HepG2 (cell line): ENCODE data around the gene GDF15. TPM values are rescaled to one million over a fixed set of nuclear protein-coding genes. Genes with fewer than 3 reads are reported as not detected.

Experiments
- ATAD3A ChIP-seq: sonication (generic); formaldehyde crosslinking; IDR thresholded peaks from 2 replicates; pipeline ENCODE4 v1.4.0; 2020; ENCODE audit warnings: missing genetic modification reagents
- CAMTA2 ChIP-seq: sonication (generic); formaldehyde crosslinking; IDR thresholded peaks from 2 replicates; pipeline ENCODE4 v1.4.0; 2020; ENCODE audit warnings: mild to moderate bottlenecking, missing genetic modification reagents, borderline replicate concordance
- HIVEP1 ChIP-seq: sonication (generic); formaldehyde crosslinking; IDR thresholded peaks from 2 replicates; pipeline ENCODE4 v1.4.0; 2020; ENCODE audit warnings: mild to moderate bottlenecking, missing genetic modification reagents
- LCORL ChIP-seq, 2 experiments: fragments of 450-650 bp in 1 of 2; sonication (generic) in 1 of 2; formaldehyde crosslinking in 1 of 2; IDR thresholded peaks; 2 replicates each; pipeline versions ENCODE4 v1.5.0 to v1.6.1; 2017 to 2020; ENCODE audit warnings: antibody characterized with exemption in 1 of 2, missing genetic modification reagents in 1 of 2
- MTA1 ChIP-seq: sonication (generic); formaldehyde crosslinking; IDR thresholded peaks from 2 replicates; pipeline ENCODE4 v1.4.0; 2020; ENCODE audit warnings: missing genetic modification reagents, mild to moderate bottlenecking, borderline replicate concordance
- PITX1 ChIP-seq: sonication (generic); formaldehyde crosslinking; IDR thresholded peaks from 2 replicates; pipeline ENCODE4 v1.5.1; 2020; ENCODE audit warnings: mild to moderate bottlenecking, missing genetic modification reagents
- POLR2G ChIP-seq: fragments of 200-400 bp; formaldehyde crosslinking; IDR thresholded peaks from 2 replicates; pipeline ENCODE4 v1.6.1; 2018; ENCODE audit warnings: mild to moderate bottlenecking, low read depth, low read length, moderate library complexity
- RARG ChIP-seq: sonication (generic); formaldehyde crosslinking; IDR thresholded peaks from 2 replicates; pipeline ENCODE4 v1.4.0; 2020; ENCODE audit warnings: low read depth, mild to moderate bottlenecking, missing genetic modification reagents
- ZNF337 ChIP-seq: sonication (generic); formaldehyde crosslinking; IDR thresholded peaks from 2 replicates; pipeline ENCODE4 v1.5.1; 2020; ENCODE audit warnings: missing genetic modification reagents, low read depth, mild to moderate bottlenecking, borderline replicate concordance
- polyA plus RNA-seq, 8 experiments: library from polyadenylated mRNA; depleted of rRNA in 3 of 8; stranded (reverse) in 7 of 8; unstranded in 1 of 8; fragments of >200 nt; fragmentation: Illumina TruSeq in 4 of 8; extraction: Trizol in 4 of 8; gene quantifications; 2 replicates each; pipeline versions ENCODE4 v1.2.1 to v1.2.3, GENCODE V29; 2011 to 2016; ENCODE audit warnings: low read depth in 4 of 8, missing spikeins in 1 of 8, mixed read lengths in 1 of 8; ENCODE audit not compliant: insufficient read depth in 1 of 8
- total RNA-seq, 5 experiments: library from RNA; depleted of rRNA; stranded (reverse); fragments of >200 nt; fragmentation: Illumina TruSeq; extraction: Trizol; gene quantifications; 2 replicates each; pipeline ENCODE4 v1.2.3, GENCODE V29; 2016; ENCODE audit warnings: low read depth in 1 of 5
- TF ChIP-seq, protein P1 (sequence below): sonication (generic); formaldehyde crosslinking; IDR thresholded peaks from 2 replicates; pipeline ENCODE4 v1.5.0; 2020; ENCODE audit warnings: missing genetic modification reagents
- TF ChIP-seq, protein P2 (sequence below): sonication (generic); formaldehyde crosslinking; IDR thresholded peaks from 2 replicates; pipeline ENCODE4 v1.8.0; 2022; ENCODE audit warnings: mild to moderate bottlenecking, missing genetic modification reagents; ENCODE audit not compliant: insufficient replicate concordance
- TF ChIP-seq, protein P3 (sequence below): IDR thresholded peaks from 2 replicates; pipeline ENCODE4 v1.6.1; 2016; ENCODE audit warnings: missing genetic modification reagents, missing compliant biosample characterization
- TF ChIP-seq, protein P4 (sequence below): sonication (generic); formaldehyde crosslinking; IDR thresholded peaks from 2 replicates; pipeline ENCODE4 v1.5.0; 2020; ENCODE audit warnings: missing genetic modification reagents
- TF ChIP-seq, protein P5 (sequence below): sonication (generic); formaldehyde crosslinking; IDR thresholded peaks from 2 replicates; pipeline ENCODE4 v1.8.1; 2023; ENCODE audit warnings: missing genetic modification reagents, inconsistent platforms, borderline replicate concordance
- TF ChIP-seq, protein P6 (sequence below): sonication (generic); formaldehyde crosslinking; IDR thresholded peaks from 2 replicates; pipeline ENCODE4 v1.9.0; 2021; ENCODE audit warnings: missing genetic modification reagents, mild to moderate bottlenecking, borderline replicate concordance
- TF ChIP-seq, protein P7 (sequence below): sonication (generic); formaldehyde crosslinking; IDR thresholded peaks from 2 replicates; pipeline ENCODE4 v1.4.0; 2020; ENCODE audit warnings: mild to moderate bottlenecking, missing genetic modification reagents

The GDF15 gene
- total and polyA plus RNA-seq, 2 of the 13 experiments (the other 11 are each of a cell fraction or from before 2014, with no cell fraction given), result 146 to 422 TPM

DNA sequence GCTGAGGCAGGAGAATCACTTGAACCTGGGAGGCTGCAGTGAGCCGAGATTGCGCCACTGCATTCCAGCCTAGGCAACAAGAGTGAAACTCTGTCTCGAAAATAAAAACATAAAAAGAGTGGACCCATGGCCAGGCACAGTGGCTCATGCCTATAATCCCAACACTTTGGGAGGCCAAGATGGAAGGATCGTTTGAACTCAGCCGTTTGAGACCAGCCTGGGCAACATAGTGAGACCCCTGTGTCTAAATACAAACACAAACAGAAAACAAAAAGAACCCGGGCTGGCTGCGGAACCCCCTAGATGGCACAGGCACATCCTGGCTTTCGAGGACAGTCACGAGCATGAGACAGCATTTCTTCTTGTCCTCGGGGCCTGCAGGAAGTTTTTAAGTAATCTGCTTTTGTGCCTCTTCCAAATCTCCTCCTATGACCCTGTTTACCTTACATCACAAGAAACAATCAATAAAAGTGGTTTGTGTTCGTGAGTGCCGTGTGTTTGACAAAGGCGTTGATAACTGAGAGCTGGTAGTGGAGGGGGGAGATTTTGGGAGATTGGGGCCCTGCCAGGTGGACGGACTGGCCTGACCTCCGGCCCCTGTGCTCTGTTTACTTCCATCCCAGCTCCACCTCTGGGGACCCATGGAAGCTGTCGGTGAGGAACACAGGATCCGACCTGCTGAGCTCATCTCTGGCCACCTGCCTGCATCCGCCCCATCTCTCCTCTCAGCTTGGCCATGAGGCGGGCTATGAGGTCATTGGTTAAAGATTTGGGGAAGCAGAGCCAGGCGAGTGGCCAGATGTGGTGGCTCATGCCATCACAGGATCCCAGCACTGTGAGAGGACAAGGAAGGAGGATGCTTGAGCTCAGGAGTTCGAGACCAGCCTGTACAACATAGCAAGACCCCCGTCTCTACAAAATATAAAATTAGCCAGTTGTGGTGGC is 5.9 kb upstream of the GDF15 start (continued):
- TF ChIP-seq, protein P1, sequence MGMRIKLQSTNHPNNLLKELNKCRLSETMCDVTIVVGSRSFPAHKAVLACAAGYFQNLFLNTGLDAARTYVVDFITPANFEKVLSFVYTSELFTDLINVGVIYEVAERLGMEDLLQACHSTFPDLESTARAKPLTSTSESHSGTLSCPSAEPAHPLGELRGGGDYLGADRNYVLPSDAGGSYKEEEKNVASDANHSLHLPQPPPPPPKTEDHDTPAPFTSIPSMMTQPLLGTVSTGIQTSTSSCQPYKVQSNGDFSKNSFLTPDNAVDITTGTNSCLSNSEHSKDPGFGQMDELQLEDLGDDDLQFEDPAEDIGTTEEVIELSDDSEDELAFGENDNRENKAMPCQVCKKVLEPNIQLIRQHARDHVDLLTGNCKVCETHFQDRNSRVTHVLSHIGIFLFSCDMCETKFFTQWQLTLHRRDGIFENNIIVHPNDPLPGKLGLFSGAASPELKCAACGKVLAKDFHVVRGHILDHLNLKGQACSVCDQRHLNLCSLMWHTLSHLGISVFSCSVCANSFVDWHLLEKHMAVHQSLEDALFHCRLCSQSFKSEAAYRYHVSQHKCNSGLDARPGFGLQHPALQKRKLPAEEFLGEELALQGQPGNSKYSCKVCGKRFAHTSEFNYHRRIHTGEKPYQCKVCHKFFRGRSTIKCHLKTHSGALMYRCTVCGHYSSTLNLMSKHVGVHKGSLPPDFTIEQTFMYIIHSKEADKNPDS (CRISPR knock-in tag), result no peak
- TF ChIP-seq ATAD3A (CRISPR knock-in tag), result no peak
- TF ChIP-seq, protein P2, sequence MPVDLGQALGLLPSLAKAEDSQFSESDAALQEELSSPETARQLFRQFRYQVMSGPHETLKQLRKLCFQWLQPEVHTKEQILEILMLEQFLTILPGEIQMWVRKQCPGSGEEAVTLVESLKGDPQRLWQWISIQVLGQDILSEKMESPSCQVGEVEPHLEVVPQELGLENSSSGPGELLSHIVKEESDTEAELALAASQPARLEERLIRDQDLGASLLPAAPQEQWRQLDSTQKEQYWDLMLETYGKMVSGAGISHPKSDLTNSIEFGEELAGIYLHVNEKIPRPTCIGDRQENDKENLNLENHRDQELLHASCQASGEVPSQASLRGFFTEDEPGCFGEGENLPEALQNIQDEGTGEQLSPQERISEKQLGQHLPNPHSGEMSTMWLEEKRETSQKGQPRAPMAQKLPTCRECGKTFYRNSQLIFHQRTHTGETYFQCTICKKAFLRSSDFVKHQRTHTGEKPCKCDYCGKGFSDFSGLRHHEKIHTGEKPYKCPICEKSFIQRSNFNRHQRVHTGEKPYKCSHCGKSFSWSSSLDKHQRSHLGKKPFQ, result peak; percentile 23
- TF ChIP-seq MTA1 (CRISPR knock-in tag), result peak; percentile 95
- TF ChIP-seq, protein P3, sequence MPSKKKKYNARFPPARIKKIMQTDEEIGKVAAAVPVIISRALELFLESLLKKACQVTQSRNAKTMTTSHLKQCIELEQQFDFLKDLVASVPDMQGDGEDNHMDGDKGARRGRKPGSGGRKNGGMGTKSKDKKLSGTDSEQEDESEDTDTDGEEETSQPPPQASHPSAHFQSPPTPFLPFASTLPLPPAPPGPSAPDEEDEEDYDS, result peak; percentile 71
- TF ChIP-seq CAMTA2 (CRISPR knock-in tag), result no peak
- peak; percentile 85; the same call in 1 of the 2 replicates for TF ChIP-seq ZNF337 (CRISPR knock-in tag)
- TF ChIP-seq HIVEP1 (CRISPR knock-in tag), result peak; percentile 88
- TF ChIP-seq, protein P4, sequence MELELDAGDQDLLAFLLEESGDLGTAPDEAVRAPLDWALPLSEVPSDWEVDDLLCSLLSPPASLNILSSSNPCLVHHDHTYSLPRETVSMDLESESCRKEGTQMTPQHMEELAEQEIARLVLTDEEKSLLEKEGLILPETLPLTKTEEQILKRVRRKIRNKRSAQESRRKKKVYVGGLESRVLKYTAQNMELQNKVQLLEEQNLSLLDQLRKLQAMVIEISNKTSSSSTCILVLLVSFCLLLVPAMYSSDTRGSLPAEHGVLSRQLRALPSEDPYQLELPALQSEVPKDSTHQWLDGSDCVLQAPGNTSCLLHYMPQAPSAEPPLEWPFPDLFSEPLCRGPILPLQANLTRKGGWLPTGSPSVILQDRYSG, result no peak
- TF ChIP-seq, protein P5, sequence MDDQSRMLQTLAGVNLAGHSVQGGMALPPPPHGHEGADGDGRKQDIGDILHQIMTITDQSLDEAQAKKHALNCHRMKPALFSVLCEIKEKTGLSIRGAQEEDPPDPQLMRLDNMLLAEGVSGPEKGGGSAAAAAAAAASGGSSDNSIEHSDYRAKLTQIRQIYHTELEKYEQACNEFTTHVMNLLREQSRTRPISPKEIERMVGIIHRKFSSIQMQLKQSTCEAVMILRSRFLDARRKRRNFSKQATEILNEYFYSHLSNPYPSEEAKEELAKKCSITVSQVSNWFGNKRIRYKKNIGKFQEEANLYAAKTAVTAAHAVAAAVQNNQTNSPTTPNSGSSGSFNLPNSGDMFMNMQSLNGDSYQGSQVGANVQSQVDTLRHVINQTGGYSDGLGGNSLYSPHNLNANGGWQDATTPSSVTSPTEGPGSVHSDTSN, result no peak
- TF ChIP-seq, protein P6, sequence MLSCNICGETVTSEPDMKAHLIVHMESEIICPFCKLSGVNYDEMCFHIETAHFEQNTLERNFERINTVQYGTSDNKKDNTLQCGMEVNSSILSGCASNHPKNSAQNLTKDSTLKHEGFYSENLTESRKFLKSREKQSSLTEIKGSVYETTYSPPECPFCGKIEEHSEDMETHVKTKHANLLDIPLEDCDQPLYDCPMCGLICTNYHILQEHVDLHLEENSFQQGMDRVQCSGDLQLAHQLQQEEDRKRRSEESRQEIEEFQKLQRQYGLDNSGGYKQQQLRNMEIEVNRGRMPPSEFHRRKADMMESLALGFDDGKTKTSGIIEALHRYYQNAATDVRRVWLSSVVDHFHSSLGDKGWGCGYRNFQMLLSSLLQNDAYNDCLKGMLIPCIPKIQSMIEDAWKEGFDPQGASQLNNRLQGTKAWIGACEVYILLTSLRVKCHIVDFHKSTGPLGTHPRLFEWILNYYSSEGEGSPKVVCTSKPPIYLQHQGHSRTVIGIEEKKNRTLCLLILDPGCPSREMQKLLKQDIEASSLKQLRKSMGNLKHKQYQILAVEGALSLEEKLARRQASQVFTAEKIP (CRISPR knock-in tag), result no peak
- TF ChIP-seq LCORL (IDR thresholded peaks at IDR 0.05), result peak; percentile 100
- peak; percentile 100 for TF ChIP-seq LCORL (CRISPR knock-in tag; IDR thresholded peaks at IDR 0.05)
- no peak for TF ChIP-seq RARG (CRISPR knock-in tag)
- TF ChIP-seq PITX1, result peak; percentile 97
- TF ChIP-seq, protein P7, sequence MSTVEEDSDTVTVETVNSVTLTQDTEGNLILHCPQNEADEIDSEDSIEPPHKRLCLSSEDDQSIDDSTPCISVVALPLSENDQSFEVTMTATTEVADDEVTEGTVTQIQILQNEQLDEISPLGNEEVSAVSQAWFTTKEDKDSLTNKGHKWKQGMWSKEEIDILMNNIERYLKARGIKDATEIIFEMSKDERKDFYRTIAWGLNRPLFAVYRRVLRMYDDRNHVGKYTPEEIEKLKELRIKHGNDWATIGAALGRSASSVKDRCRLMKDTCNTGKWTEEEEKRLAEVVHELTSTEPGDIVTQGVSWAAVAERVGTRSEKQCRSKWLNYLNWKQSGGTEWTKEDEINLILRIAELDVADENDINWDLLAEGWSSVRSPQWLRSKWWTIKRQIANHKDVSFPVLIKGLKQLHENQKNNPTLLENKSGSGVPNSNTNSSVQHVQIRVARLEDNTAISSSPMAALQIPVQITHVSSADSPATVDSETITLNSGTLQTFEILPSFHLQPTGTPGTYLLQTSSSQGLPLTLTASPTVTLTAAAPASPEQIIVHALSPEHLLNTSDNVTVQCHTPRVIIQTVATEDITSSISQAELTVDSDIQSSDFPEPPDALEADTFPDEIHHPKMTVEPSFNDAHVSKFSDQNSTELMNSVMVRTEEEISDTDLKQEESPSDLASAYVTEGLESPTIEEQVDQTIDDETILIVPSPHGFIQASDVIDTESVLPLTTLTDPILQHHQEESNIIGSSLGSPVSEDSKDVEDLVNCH, result no peak
- no peak; the same call in 1 of the 2 replicates for TF ChIP-seq POLR2G
